ENCODE results near the gene KCNB1.

The KCNB1 gene

DNA sequence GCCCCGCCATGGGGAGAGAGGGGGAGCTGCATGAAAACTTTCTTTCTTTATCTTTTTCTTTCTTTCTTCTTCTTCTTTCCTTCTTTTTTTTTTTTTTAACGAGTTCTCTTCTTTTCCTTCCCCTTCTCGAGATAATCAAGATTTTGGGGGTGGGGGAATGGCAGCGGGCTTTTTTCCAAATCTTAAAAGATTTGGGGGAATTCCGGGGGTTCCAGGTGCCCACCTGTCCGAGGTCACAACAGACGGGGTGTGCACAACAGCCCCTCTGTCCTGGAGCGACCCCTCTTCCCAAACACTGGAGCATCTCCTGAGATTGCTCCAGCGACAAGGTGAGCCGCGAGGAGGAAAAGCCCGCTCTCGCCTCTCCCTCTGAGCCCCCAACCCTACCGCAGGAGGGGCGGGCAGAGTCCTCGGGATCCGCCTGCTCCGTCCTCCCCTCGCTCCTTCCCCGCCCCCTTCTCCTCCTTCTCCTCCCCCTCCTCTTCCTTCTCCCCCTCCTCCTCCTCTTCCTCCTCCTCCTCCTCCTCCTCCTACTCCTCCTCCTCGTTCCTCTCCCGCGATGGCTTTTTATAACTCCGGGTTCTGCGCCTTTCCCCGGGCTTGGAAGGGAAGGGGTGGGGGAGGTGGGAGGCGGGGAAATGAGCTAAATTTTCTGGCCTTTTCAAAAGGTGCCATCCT is 689 bp upstream of the KCNB1 start:
- no peak for DNase-seq (ENCODE audit: low read depth)
- TF ChIP-seq MYC (IDR thresholded peaks at IDR 0.05; ENCODE audit: low read depth, low read length) (no peak), POLR2A (IDR thresholded peaks at IDR 0.05; ENCODE audit: extremely low read depth, insufficient read length) (no peak)
- TF ChIP-seq, protein P1, sequence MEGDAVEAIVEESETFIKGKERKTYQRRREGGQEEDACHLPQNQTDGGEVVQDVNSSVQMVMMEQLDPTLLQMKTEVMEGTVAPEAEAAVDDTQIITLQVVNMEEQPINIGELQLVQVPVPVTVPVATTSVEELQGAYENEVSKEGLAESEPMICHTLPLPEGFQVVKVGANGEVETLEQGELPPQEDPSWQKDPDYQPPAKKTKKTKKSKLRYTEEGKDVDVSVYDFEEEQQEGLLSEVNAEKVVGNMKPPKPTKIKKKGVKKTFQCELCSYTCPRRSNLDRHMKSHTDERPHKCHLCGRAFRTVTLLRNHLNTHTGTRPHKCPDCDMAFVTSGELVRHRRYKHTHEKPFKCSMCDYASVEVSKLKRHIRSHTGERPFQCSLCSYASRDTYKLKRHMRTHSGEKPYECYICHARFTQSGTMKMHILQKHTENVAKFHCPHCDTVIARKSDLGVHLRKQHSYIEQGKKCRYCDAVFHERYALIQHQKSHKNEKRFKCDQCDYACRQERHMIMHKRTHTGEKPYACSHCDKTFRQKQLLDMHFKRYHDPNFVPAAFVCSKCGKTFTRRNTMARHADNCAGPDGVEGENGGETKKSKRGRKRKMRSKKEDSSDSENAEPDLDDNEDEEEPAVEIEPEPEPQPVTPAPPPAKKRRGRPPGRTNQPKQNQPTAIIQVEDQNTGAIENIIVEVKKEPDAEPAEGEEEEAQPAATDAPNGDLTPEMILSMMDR (IDR thresholded peaks at IDR 0.05; ENCODE audit: low read depth, low read length), result no peak
- TF ChIP-seq, protein P2, sequence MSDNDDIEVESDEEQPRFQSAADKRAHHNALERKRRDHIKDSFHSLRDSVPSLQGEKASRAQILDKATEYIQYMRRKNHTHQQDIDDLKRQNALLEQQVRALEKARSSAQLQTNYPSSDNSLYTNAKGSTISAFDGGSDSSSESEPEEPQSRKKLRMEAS (IDR thresholded peaks at IDR 0.05; ENCODE audit: low read depth, low read length), result no peak
- no peak overlapping the region for H3K4me3 ChIP-seq (ENCODE audit: low read depth, low read length)

GRCh38 chr20:49482173-49482572 is 295 bp downstream of the KCNB1 start:
- no peak overlapping the region for H3K4me3 ChIP-seq (ENCODE audit: low read depth, low read length)
- no peak for DNase-seq (ENCODE audit: low read depth)
- TF ChIP-seq MYC (IDR thresholded peaks at IDR 0.05; ENCODE audit: low read depth, low read length), result no peak
- TF ChIP-seq, protein P2 (IDR thresholded peaks at IDR 0.05; ENCODE audit: low read depth, low read length), result no peak
- no peak for TF ChIP-seq POLR2A (IDR thresholded peaks at IDR 0.05; ENCODE audit: extremely low read depth, insufficient read length)
- TF ChIP-seq, protein P1 (IDR thresholded peaks at IDR 0.05; ENCODE audit: low read depth, low read length), result no peak

- no peak overlapping the region for H3K4me3 ChIP-seq (ENCODE audit: low read depth, low read length)
- DNase-seq (ENCODE audit: low read depth), result no peak
- TF ChIP-seq, protein P1 (IDR thresholded peaks at IDR 0.05; ENCODE audit: low read depth, low read length), result no peak
- TF ChIP-seq MYC (IDR thresholded peaks at IDR 0.05; ENCODE audit: low read depth, low read length), result no peak
- TF ChIP-seq, protein P2 (IDR thresholded peaks at IDR 0.05; ENCODE audit: low read depth, low read length), result no peak
- TF ChIP-seq POLR2A (IDR thresholded peaks at IDR 0.05; ENCODE audit: extremely low read depth, insufficient read length), result no peak
Measured at GRCh38 chr20:49481116-49481515, 1.4 kb downstream of the KCNB1 start.

- TF ChIP-seq, protein P2 (IDR thresholded peaks at IDR 0.05; ENCODE audit: low read depth, low read length), result no peak
- TF ChIP-seq MYC (IDR thresholded peaks at IDR 0.05; ENCODE audit: low read depth, low read length) (no peak), POLR2A (IDR thresholded peaks at IDR 0.05; ENCODE audit: extremely low read depth, insufficient read length) (no peak)
- TF ChIP-seq, protein P1 (IDR thresholded peaks at IDR 0.05; ENCODE audit: low read depth, low read length), result no peak
- H3K4me3 ChIP-seq (ENCODE audit: low read depth, low read length), result no peak overlapping the region
- no peak for DNase-seq (ENCODE audit: low read depth)
Measured at GRCh38 chr20:49480236-49480635, 2.2 kb downstream of the KCNB1 start.

DNA sequence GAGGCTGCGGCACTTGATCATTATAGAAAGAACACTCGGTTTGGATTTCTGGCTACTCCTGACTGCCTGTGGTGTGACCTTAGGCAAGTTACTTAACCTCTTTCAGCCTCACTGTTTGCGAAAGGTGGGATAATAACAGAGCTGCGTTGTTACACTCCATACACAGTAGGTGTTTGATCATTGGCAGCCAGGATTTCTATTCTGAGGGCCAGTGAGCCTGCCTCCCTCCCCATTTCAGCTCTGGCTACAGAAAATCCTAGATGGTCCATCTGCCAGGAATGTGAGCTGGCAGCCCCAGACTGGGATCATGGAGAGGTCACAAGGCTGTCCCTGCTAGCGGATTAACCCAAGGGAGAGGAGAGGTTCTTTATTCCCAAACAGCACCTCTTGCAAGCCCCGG is 2.7 kb downstream of the KCNB1 start:
- TF ChIP-seq, protein P1 (IDR thresholded peaks at IDR 0.05; ENCODE audit: low read depth, low read length), result no peak
- TF ChIP-seq POLR2A (IDR thresholded peaks at IDR 0.05; ENCODE audit: extremely low read depth, insufficient read length) (no peak), MYC (IDR thresholded peaks at IDR 0.05; ENCODE audit: low read depth, low read length) (no peak)
- TF ChIP-seq, protein P2 (IDR thresholded peaks at IDR 0.05; ENCODE audit: low read depth, low read length), result no peak
- no peak overlapping the region for H3K4me3 ChIP-seq (ENCODE audit: low read depth, low read length)
- DNase-seq (ENCODE audit: low read depth), result no peak

Data from NB4 (cell line).